Muscle of back (tissue), 11 donors: ENCODE measurements around the gene NETO1. TPM values are rescaled to one million over a fixed set of nuclear protein-coding genes. Genes with fewer than 3 reads are reported as not detected.
A peak's percentile ranks its signal among the peaks of the same experiment; 100 is the strongest.

Source experiments
- DNase-seq, 3 donors: peaks; one replicate each; pipeline versions ENCODE4 v3.0.0 to v3.0.0-alpha.2; 2013
- polyA plus RNA-seq, 10 donors: library from polyadenylated mRNA; unstranded; fragments of 120-200 nt; gene quantifications; one replicate each; pipeline ENCODE4 v1.2.1, GENCODE V29; 2013; ENCODE audit not compliant: insufficient read length in 10 of 10

The NETO1 gene
- polyA plus RNA-seq, 10 donors = 0.08 to 0.96 (median 0.50) TPM; not detected in 5

DNA sequence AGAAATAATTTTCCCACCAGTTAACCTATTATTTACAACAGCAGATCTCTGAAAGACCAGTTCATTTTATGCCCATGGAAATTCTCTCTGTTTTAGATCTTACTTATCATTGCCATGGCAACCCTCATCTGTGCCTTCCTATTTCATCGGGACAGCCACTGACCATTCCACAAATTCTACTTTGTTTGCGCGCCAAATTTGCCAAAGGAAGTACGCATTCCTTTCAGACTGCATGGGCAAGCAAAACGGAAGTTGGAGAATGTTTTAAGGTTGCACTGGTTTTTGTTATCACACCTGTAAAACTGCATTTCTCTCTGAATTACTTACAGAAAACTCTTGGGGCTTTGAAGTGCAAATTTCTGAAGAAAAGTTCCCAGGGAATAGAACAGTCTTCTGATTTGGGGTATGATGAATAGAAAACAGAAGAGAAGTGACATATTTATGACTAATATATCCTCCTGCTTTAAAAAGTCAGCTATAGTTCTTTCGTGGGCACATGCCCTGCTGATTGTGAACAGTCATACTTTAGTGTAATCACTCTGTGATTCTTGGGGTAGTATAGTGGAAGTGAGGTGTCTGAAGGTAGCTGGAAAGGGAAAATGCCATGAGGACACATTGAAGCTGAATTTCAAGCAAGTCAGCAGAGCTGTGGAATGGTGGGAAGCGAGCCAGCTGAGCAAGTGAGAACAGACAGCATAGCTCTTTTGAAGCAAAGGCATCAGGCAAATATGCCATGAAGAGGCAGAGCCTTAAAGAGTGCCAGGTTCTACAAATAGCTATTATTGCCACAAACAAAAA lies 20.9 kb downstream of the NETO1 start:
- peak in 1 of 3 donors; percentile 4 for DNase-seq

GRCh38 chr18:72843743-72844142 lies 24.0 kb downstream of the NETO1 start:
- no peak for DNase-seq

DNA sequence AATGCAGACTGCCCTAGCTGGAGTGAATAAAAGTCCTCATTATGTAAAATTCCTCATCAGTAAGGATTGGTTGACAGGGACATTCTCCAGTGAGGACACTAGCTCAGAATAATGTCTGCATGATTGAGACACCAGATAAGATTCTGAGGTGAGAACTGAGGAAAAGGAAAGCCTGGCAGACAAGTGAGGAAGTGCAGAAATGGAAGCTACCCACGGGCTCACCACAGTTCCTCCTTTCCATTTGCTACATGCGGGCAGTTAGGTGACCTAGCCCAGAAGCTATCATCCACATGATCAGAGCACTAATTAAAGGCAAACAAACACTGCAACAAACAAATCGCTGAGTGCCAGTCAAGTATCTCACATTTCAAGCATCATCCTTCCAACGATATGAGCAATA lies 27.7 kb downstream of the NETO1 start:
- no peak for DNase-seq

DNA sequence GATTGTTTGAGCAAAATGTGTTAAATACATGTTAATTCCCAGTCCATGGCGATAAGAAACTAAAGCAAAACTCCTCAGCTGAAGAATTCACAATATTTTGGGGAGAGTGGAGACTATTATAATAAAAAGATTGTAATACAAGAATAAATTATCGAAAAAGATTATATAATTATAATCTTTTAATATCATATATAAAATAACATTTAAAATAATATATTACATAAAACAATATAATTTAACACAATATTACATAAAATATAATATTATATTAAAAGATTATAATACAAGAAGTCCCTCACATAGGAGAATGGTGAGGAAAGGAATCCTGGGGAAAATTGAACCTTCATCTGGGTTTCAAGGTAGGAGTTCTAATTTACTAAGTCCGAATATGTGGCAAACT lies 33.1 kb downstream of the NETO1 start:
- DNase-seq = no peak

DNA sequence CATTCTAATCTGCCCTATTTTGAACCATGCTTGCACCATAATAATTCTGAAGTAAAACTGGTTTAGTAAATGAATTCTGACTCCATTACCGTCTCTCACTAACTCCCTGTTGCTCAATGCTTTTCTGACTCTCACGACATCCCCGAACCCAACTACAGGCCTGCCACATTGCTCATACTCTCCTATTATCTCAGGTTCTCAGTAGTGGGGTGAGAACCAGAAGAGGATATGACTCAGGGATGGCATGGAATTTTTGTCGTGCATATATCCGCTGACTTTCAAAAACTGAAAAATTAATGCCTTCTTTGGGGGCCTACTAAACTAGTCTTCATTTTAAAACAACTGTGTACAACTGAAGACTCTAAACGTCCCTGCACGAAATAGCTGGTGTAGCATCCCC lies 34.3 kb downstream of the NETO1 start:
- no peak for DNase-seq

- DNase-seq = peak in 1 of 3 donors; percentile 7
Observed at GRCh38 chr18:72830109-72830508, 37.7 kb downstream of the NETO1 start.

DNA sequence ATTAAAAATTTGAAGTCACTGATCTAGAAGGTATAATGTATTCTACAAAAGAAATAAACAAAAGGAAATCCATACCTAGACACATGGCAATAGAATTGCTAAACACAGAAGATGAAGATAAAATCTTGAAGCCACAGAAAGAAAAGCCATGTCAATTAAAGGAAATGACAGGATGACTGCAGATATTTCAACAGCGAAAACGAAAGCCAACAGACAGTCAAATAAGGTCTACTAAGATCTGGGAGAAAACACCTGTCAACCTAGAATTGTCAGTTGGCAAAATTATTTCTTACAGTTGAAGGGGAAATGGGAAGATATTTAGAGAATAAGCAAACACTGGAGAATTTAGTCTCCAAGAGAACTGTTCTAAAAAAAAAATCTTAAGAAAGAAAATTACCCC lies 39.2 kb downstream of the NETO1 start:
- DNase-seq = no peak

DNA sequence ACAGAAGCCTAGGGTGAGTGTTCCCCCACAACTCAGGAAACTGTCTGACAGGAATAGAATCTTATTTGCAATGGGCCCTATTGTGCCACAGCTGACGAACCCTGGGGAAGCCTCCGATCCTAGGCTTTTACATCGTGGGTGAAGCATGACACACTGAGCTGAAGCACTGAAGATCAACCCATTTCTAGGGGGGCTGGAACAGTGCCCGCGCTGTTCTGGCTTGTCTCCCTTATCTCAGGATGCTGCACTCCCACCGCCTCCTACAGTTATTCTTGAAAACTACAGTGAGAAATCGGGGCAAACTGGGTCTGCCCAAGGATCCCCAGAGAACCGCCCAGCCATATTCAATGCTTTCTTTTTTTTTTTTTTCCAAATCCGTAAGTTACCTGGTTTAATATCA lies 41.1 kb downstream of the NETO1 start:
- no peak for DNase-seq

DNA sequence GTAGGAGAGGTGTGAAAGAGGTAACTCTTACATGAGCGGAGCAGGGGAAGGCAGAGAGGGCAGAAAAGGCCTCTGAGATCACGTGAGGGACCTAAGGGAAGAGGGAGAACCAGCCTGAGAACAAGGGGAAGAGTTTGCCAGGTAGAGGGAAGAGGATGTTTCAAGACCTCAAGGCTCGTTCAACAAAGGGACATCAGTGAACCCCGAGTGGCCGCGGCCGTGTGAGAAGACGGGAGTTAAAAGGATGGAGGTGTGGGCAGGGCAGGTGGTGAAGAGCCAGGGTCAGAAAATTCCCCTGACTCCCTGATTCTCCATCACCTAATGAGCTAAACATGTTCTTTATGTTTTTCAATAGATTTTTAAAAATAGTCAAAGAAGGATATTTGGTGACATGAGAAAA lies 44.4 kb downstream of the NETO1 start:
- no peak for DNase-seq

GRCh38 chr18:72822202-72822601 lies 45.6 kb downstream of the NETO1 start:
- DNase-seq = no peak

- DNase-seq = no peak
Observed at GRCh38 chr18:72820571-72820970, 47.2 kb downstream of the NETO1 start.

GRCh38 chr18:72819050-72819449 lies 48.7 kb downstream of the NETO1 start:
- no peak for DNase-seq

DNA sequence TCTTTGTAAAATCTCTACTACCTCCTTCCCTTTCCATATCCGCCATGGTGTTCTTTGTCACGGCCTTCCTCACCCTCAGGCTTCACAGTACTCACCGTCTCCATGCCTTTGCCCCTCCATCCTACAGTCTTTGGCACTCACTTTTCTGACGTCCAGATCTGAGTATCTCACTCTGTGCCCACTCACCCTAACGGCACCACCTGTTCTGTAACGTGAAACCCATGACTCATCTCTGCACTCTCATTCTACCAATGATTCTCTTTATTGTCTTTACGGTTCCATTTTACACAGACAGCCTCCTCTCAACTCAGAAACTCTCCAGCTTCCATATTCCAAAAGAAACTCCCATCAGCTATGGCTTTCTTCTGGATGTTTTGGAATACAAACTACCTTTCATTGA lies 56.7 kb downstream of the NETO1 start:
- no peak for DNase-seq

DNA sequence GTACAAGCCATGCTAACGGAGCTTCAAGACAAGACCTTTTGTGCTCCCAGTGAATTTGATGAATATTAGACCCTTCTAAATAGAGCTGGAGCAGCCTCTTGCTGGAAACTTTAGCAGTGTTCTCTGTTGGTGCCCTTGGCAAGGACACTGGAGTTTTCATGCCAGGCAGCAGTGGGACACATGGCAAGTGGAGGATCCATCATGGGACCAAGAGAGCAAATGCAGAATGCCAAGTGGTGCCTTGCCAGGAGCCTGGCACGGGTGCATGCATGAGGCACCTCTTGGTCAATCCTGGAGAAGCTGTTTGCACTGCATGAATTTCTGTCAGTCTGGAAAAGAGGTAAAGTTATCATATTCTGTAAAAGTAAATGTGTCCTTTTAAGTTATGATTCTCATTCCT lies 59.1 kb downstream of the NETO1 start:
- no peak for DNase-seq

GRCh38 chr18:72799106-72799505 lies 68.7 kb downstream of the NETO1 start:
- no peak for DNase-seq

- DNase-seq = peak in 1 of 3 donors; percentile 6
Observed at GRCh38 chr18:72783530-72783929, 84.3 kb downstream of the NETO1 start.

- no peak for DNase-seq
Observed at GRCh38 chr18:72774914-72775313, 92.9 kb downstream of the NETO1 start.

DNA sequence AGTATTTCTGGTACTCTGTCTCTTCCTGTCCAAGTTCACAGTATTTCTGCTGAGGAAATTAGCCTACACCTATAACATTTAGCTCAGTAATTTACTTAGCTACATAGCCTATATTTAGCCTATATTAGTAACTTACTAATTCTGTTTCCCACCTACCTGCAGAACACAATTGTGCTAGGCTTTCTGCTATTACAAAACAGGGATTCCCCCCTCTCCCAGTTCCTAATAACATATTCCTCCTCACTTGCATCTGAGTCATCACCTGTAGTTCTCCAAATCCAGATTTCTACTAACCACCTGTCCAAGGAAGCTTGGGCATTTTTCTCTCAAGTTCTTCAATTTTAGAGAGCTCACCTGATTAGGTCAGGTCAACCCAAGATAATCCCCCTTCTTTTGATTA lies 94.9 kb downstream of the NETO1 start:
- no peak for DNase-seq

DNA sequence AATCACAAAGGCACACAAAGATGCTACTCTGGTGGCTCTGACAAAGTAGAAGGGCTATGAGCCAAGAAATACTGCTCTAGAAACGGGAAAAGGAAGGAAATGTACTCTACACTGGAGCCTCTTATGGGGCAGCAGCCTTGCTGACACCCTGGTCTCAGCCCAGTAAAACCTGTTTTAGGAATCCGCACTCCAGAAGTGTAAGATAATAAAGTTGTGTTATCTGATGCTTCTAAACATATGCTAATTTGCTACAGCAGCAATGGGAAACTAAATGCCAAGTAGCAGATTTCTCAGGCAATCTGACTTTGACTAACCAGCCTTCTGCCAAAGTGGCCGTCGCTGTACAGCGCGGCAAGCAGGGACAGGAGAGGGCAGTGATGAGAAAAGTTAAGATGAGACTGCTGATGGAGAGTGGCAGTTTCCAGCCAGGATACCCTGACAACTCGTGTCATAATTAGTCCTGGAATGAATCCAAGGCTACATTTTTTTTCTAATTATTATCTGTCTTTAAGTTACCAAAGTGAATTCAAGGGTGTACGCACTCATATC lies 99.0 kb downstream of the NETO1 start:
- DNase-seq = no peak

- peak; percentile 45 to 66 (median 58) for DNase-seq
Observed at GRCh38 chr18:72762515-72763122, 105.2 kb downstream of the NETO1 start.

DNA sequence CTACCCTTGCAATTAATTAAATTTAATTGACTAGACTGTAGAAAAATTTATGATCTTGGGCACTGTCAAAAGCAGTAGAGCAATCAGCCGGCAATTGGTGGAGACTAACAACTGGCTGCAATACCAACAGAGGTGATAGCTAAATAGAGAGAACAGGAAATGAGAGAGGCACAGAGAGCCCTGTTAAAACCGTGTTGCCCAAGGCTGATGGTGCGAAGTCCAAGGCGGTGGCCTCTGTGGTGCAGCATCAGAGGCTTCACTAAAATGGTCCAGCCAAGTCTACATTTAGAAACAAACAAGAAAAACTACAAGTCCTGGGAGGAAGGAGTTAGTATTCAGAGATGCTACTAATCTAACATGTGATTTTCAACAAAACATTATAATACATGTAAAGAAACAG lies 115.6 kb downstream of the NETO1 start:
- DNase-seq = no peak

GRCh38 chr18:72742002-72742401 lies 125.8 kb downstream of the NETO1 start:
- DNase-seq = no peak

- no peak for DNase-seq
Observed at GRCh38 chr18:72738136-72738535, 129.7 kb downstream of the NETO1 start.
